ENCODE results near the gene SVIL. TPM values are rescaled to one million over a fixed set of nuclear protein-coding genes. Genes with fewer than 3 reads are reported as not detected.

The SVIL gene
- total and polyA plus RNA-seq, 2 of the 13 experiments (the other 11 are each of a cell fraction or from before 2014, with no cell fraction given): 3.9 to 12.1 TPM

GRCh38 chr10:29409241-29410054 is 225.3 kb downstream of the SVIL start (continued):
- TF ChIP-seq IRF9 (CRISPR knock-in tag; IDR thresholded peaks at IDR 0.05; ENCODE audit: borderline replicate concordance) (0 out of 2 replicates have a peak, but pooled peaks have one; percentile 63), ZBTB7B (CRISPR knock-in tag; IDR thresholded peaks at IDR 0.05) (peak; percentile 80), MXD3 (CRISPR knock-in tag; IDR thresholded peaks at IDR 0.05) (peak; percentile 67; the same call in 1 of the 2 replicates), PCBP1 (IDR thresholded peaks at IDR 0.05; ENCODE audit: borderline replicate concordance, low read depth, low read length) (0 out of 2 replicates have a peak, but pooled peaks have one; percentile 56), CBX1 (IDR thresholded peaks at IDR 0.05; ENCODE audit: low read depth) (peak; percentile 42), KDM5A (IDR thresholded peaks at IDR 0.05; ENCODE audit: borderline replicate concordance, low read length) (0 out of 2 replicates have a peak, but pooled peaks have one; percentile 9), ZNF331 (CRISPR knock-in tag; IDR thresholded peaks at IDR 0.05) (0 out of 2 replicates have a peak, but pooled peaks have one; percentile 35), GATA4 (IDR thresholded peaks at IDR 0.05; ENCODE audit: borderline replicate concordance, low read depth) (peak; percentile 45; the same call in 1 of the 2 replicates), MBD4 (IDR thresholded peaks at IDR 0.05; ENCODE audit: borderline replicate concordance, low read length) (no peak), SOX5 (CRISPR knock-in tag; IDR thresholded peaks at IDR 0.05; ENCODE audit: borderline replicate concordance) (0 out of 2 replicates have a peak, but pooled peaks have one; percentile 10), ZNF572 (CRISPR knock-in tag; IDR thresholded peaks at IDR 0.05) (no peak), ZNF124 (CRISPR knock-in tag; IDR thresholded peaks at IDR 0.05) (peak; percentile 60; the same call in 1 of the 2 replicates), ZNF558 (CRISPR knock-in tag; IDR thresholded peaks at IDR 0.05; ENCODE audit: borderline replicate concordance) (no peak), ZNF549 (CRISPR knock-in tag; IDR thresholded peaks at IDR 0.05) (no peak), ZNF678 (CRISPR knock-in tag; IDR thresholded peaks at IDR 0.05) (no peak), GATAD1 (CRISPR knock-in tag; IDR thresholded peaks at IDR 0.05) (peak; percentile 75), HMGXB3 (CRISPR knock-in tag; IDR thresholded peaks at IDR 0.05; ENCODE audit: borderline replicate concordance) (0 out of 2 replicates have a peak, but pooled peaks have one; percentile 29), TBX3 (IDR thresholded peaks at IDR 0.05; ENCODE audit: borderline replicate concordance) (no peak), ZNF563 (CRISPR knock-in tag; IDR thresholded peaks at IDR 0.05) (peak; percentile 87; the same call in 1 of the 2 replicates), CHD2 (IDR thresholded peaks at IDR 0.05; ENCODE audit: low read depth, low read length) (no peak), SP2 (CRISPR knock-in tag; IDR thresholded peaks at IDR 0.05) (peak; percentile 39; the same call in 1 of the 2 replicates), ZNF296 (CRISPR knock-in tag; conservative IDR thresholded peaks at IDR 0.05) (no peak), ZNF605 (CRISPR knock-in tag; IDR thresholded peaks at IDR 0.05) (peak; percentile 84), HNRNPLL (IDR thresholded peaks at IDR 0.05; ENCODE audit: low read depth, low read length, poor library complexity, severe bottlenecking) (peak; percentile 81), HNRNPK (IDR thresholded peaks at IDR 0.05; ENCODE audit: low read depth, low read length, poor library complexity, severe bottlenecking) (peak; percentile 52)
